HUES6 (cell line): ENCODE data around the gene COL4A1.

Source experiments
- H3K27ac ChIP-seq: 2 replicates; pipeline ENCODE4 v1.7.0; 2013; ENCODE audit warnings: low read depth, mild to moderate bottlenecking, low read length, inconsistent platforms
- H3K27me3 ChIP-seq: 2 replicates; pipeline ENCODE4 v1.6.1; 2013; ENCODE audit warnings: low read length; ENCODE audit not compliant: control insufficient read depth, insufficient read depth
- H3K36me3 ChIP-seq: 2 replicates; pipeline ENCODE4 v1.6.1; 2013; ENCODE audit warnings: low read length; ENCODE audit not compliant: control insufficient read depth, insufficient read depth
- H3K4me1 ChIP-seq: 2 replicates; pipeline ENCODE4 v1.6.1; 2013; ENCODE audit warnings: low read length; ENCODE audit not compliant: control insufficient read depth, insufficient read depth
- H3K4me3 ChIP-seq: 2 replicates; pipeline ENCODE4 v1.5.1; 2013; ENCODE audit warnings: low read depth, low read length
- H3K9ac ChIP-seq: one replicate; pipeline ENCODE4 v1.6.1; 2013; ENCODE audit warnings: mild to moderate bottlenecking, low read length
- H3K9me3 ChIP-seq: 2 replicates; pipeline ENCODE4 v1.6.1; 2013; ENCODE audit warnings: low read depth, low read length; ENCODE audit not compliant: control insufficient read depth, insufficient read depth

COL4A1 gene

GRCh38 chr13:110306960-110307766 lies at the start of gene COL4A1, which contains the start of gene COL4A2:
Gene COL4A1, minus strand, starts transcription at chr13:110307157. Its CDS starts 130 bp downstream, at chr13:110307027.
Gene COL4A2, plus strand, starts transcription at chr13:110307284. Its CDS starts 620 bp downstream, at chr13:110307904.
- H3K27me3 ChIP-seq: peaks cover 7% of the 10 kb centered on the region; the same call in 1 of the 2 replicates
- H3K9ac ChIP-seq: peak within 1 kb of the TSS; percentile 93
- H3K4me3 ChIP-seq: peak within 1 kb of the TSS; percentile 92
- no peaks in the 10 kb centered on the region for H3K9me3 ChIP-seq
- peaks cover 8% of the 10 kb centered on the region for H3K36me3 ChIP-seq
- peak within 1 kb of the TSS; percentile 86 for H3K27ac ChIP-seq
- H3K4me1 ChIP-seq: peaks cover 40% of the 10 kb centered on the region

- H3K27me3 ChIP-seq: no peaks in the 10 kb centered on the region
These were observed 49.4 kb upstream of the COL4A1 start for GRCh38 chr13:110356362-110356761.

GRCh38 chr13:110354715-110355473 lies 47.9 kb upstream of the COL4A1 start:
- H3K36me3 ChIP-seq: peaks cover 24% of the 10 kb centered on the region
- H3K27me3 ChIP-seq: no peaks in the 10 kb centered on the region
- peaks cover 11% of the 10 kb centered on the region for H3K4me1 ChIP-seq
- no peak overlapping the region for H3K9ac ChIP-seq
- H3K9me3 ChIP-seq: no peaks in the 10 kb centered on the region
- H3K4me3 ChIP-seq: no peak overlapping the region
- H3K27ac ChIP-seq: no peak overlapping the region

More at GRCh38 chr13:110356362-110356761, 49.4 kb upstream of the COL4A1 start:
- H3K9me3 ChIP-seq: no peaks in the 10 kb centered on the region
- peaks cover 18% of the 10 kb centered on the region for H3K4me1 ChIP-seq
- no peak overlapping the region for H3K9ac ChIP-seq
- H3K36me3 ChIP-seq: peaks cover 29% of the 10 kb centered on the region
- no peak overlapping the region for H3K4me3 ChIP-seq
- no peak overlapping the region for H3K27ac ChIP-seq

GRCh38 chr13:110354123-110354627 lies 47.2 kb upstream of the COL4A1 start:
- Histone ChIP-seq H3K27ac (no peak overlapping the region), H3K27me3 (no peaks in the 10 kb centered on the region), H3K4me3 (no peak overlapping the region), H3K36me3 (peaks cover 20% of the 10 kb centered on the region), H3K9me3 (no peaks in the 10 kb centered on the region), H3K9ac (no peak overlapping the region), H3K4me1 (peaks cover 11% of the 10 kb centered on the region)

- H3K27me3 ChIP-seq: no peaks in the 10 kb centered on the region
- no peak overlapping the region for H3K4me3 ChIP-seq
- no peaks in the 10 kb centered on the region for H3K9me3 ChIP-seq
- no peak overlapping the region for H3K27ac ChIP-seq
- no peak overlapping the region for H3K9ac ChIP-seq
- peaks cover 11% of the 10 kb centered on the region for H3K4me1 ChIP-seq
- H3K36me3 ChIP-seq: peaks cover 15% of the 10 kb centered on the region
These were observed 46.5 kb upstream of the COL4A1 start for GRCh38 chr13:110353339-110353977.

- Histone ChIP-seq H3K4me3 (no peak overlapping the region), H3K27me3 (no peaks in the 10 kb centered on the region), H3K9me3 (no peaks in the 10 kb centered on the region), H3K9ac (no peak overlapping the region), H3K4me1 (peaks cover 11% of the 10 kb centered on the region), H3K27ac (no peak overlapping the region), H3K36me3 (peaks cover 11% of the 10 kb centered on the region; the same call in 1 of the 2 replicates)
These were observed 45.8 kb upstream of the COL4A1 start for GRCh38 chr13:110352735-110353134.

- Histone ChIP-seq H3K27ac (no peak overlapping the region), H3K36me3 (peaks cover 3% of the 10 kb centered on the region; the same call in 1 of the 2 replicates), H3K27me3 (no peaks in the 10 kb centered on the region)
These were observed 44.9 kb upstream of the COL4A1 start for GRCh38 chr13:110351636-110352420.

GRCh38 chr13:110350509-110350908 lies 43.6 kb upstream of the COL4A1 start:
- Histone ChIP-seq H3K36me3 (peaks cover 3% of the 10 kb centered on the region; the same call in 1 of the 2 replicates), H3K9ac (no peak overlapping the region), H3K4me3 (no peak overlapping the region)

More at GRCh38 chr13:110351636-110352420, 44.9 kb upstream of the COL4A1 start:
- H3K9me3 ChIP-seq: no peaks in the 10 kb centered on the region
- no peak overlapping the region for H3K9ac ChIP-seq
- no peak overlapping the region for H3K4me3 ChIP-seq
- H3K4me1 ChIP-seq: peaks cover 17% of the 10 kb centered on the region

GRCh38 chr13:110350049-110350448 lies 43.1 kb upstream of the COL4A1 start:
- Histone ChIP-seq H3K9ac (no peak overlapping the region), H3K4me3 (no peak overlapping the region), H3K9me3 (no peaks in the 10 kb centered on the region), H3K27me3 (no peaks in the 10 kb centered on the region), H3K36me3 (peaks cover 3% of the 10 kb centered on the region; the same call in 1 of the 2 replicates), H3K27ac (no peak overlapping the region), H3K4me1 (peaks cover 16% of the 10 kb centered on the region)

More at GRCh38 chr13:110350509-110350908, 43.6 kb upstream of the COL4A1 start:
- H3K9me3 ChIP-seq: no peaks in the 10 kb centered on the region
- no peak overlapping the region for H3K27ac ChIP-seq
- no peaks in the 10 kb centered on the region for H3K27me3 ChIP-seq
- H3K4me1 ChIP-seq: peaks cover 17% of the 10 kb centered on the region

GRCh38 chr13:110349239-110349638 lies 42.3 kb upstream of the COL4A1 start:
- no peaks in the 10 kb centered on the region for H3K27me3 ChIP-seq
- no peak overlapping the region for H3K9ac ChIP-seq
- peaks cover 11% of the 10 kb centered on the region; the same call in 1 of the 2 replicates for H3K4me1 ChIP-seq
- no peaks in the 10 kb centered on the region for H3K9me3 ChIP-seq
- no peak overlapping the region for H3K4me3 ChIP-seq
- H3K36me3 ChIP-seq: peaks cover 3% of the 10 kb centered on the region; the same call in 1 of the 2 replicates
- H3K27ac ChIP-seq: no peak overlapping the region
